ENCODE data around the gene WNT11.

WNT11 gene

GRCh38 chr11:76184551-76184993 is 21.7 kb downstream of the WNT11 start:
- DNase-seq (ENCODE audit: low spot score) = no peak
- no peak for TF ChIP-seq CTCF (IDR thresholded peaks at IDR 0.05)
- Histone ChIP-seq H3K4me3 (no peak overlapping the region), H3K27ac (peak overlapping the region in 1 of 2 donors; percentile 70)

- Histone ChIP-seq H3K27ac (no peak overlapping the region), H3K4me3 (no peak overlapping the region)
- DNase-seq (ENCODE audit: low spot score) = no peak
- TF ChIP-seq CTCF (IDR thresholded peaks at IDR 0.05) = no peak
Measured at GRCh38 chr11:76181371-76181770, 24.9 kb downstream of the WNT11 start.

- no peak for DNase-seq (ENCODE audit: low spot score)
- no peak for TF ChIP-seq CTCF (IDR thresholded peaks at IDR 0.05)
- H3K27ac ChIP-seq = no peak overlapping the region
- H3K4me3 ChIP-seq = no peak overlapping the region
Measured at GRCh38 chr11:76179147-76179546, 27.2 kb downstream of the WNT11 start.

DNA sequence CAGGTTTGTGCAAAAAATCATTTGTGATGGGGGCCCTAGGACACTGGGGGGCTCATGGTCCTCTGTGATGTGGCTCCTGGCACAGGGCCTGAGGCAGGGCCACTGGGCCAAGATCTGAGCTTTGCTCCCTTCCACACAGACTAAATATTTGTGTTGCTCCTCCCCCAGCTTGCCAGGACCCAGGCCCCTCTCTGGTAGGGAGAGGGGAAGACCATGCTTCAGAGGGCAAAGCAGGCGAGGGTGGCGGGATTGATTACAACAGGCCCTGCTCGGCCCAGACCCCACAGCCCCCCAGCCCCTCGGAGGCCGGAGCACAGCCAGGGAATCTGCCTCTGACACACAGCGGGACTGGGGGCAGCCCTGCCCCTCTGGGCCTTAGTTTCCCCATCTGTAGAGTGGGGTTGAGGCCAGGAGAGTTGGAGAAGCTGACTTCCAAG is 29.0 kb downstream of the WNT11 start:
- DNase-seq (ENCODE audit: low spot score) = no peak
- H3K4me3 ChIP-seq = no peak overlapping the region
- H3K27ac ChIP-seq = no peak overlapping the region
- no peak for TF ChIP-seq CTCF (IDR thresholded peaks at IDR 0.05)

- H3K27ac ChIP-seq = no peak overlapping the region
- no peak overlapping the region for H3K4me3 ChIP-seq
- no peak for DNase-seq (ENCODE audit: low spot score)
- TF ChIP-seq CTCF (IDR thresholded peaks at IDR 0.05) = no peak
Measured at GRCh38 chr11:76176463-76176862, 29.8 kb downstream of the WNT11 start.

DNA sequence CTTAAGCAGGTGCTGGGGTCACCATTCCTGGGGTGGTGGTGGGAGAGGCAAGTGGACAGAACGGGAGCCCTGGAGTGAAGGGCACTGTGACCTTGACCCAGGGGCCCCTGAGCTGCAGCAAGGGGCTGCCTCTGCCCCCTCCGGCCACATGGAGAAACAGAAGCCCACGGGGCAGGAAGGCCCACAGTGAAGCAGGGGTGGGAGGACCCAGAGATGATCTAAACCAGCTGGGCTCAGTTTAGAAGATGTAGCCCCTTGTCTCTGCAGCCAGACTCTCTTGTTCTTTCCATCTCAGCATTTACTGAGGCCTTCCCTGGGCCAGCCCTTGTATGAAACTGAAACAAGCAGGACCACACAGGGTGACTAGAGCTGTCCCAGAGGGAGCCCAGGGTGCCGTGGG is 30.5 kb downstream of the WNT11 start:
- DNase-seq (ENCODE audit: low spot score) = no peak
- TF ChIP-seq CTCF (IDR thresholded peaks at IDR 0.05) = no peak
- Histone ChIP-seq H3K4me3 (no peak overlapping the region), H3K27ac (no peak overlapping the region)

DNA sequence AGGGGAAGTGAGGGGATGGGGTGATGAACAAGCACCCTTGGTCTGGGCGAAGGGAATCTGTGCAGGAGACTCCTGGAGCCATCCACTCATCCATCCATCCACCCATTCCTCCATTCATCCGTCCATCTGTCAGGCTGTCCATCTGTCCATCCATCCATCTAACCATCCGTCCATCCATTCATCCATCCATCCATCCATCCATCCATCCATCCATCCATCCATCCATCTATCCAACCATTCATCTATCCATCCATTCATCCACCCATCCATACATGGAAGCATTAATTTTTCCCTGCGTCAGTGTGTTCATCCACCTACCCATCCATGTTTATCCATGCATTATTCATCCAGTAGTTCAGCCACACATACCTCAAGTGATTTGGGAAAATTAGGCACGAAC is 32.0 kb downstream of the WNT11 start:
- no peak for TF ChIP-seq CTCF (IDR thresholded peaks at IDR 0.05)
- no peak overlapping the region for H3K4me3 ChIP-seq
- no peak overlapping the region for H3K27ac ChIP-seq
- DNase-seq (ENCODE audit: low spot score) = no peak
